Suppressor macrophage treated with lipopolysaccharide for 1 hour (primary cell): ENCODE data around the gene HDAC7.

Source experiments
- DNase-seq, 3 donors: peaks; one replicate each; pipeline ENCODE4 v3.0.0-alpha.2; 2020 to 2022

HDAC7 gene

DNA sequence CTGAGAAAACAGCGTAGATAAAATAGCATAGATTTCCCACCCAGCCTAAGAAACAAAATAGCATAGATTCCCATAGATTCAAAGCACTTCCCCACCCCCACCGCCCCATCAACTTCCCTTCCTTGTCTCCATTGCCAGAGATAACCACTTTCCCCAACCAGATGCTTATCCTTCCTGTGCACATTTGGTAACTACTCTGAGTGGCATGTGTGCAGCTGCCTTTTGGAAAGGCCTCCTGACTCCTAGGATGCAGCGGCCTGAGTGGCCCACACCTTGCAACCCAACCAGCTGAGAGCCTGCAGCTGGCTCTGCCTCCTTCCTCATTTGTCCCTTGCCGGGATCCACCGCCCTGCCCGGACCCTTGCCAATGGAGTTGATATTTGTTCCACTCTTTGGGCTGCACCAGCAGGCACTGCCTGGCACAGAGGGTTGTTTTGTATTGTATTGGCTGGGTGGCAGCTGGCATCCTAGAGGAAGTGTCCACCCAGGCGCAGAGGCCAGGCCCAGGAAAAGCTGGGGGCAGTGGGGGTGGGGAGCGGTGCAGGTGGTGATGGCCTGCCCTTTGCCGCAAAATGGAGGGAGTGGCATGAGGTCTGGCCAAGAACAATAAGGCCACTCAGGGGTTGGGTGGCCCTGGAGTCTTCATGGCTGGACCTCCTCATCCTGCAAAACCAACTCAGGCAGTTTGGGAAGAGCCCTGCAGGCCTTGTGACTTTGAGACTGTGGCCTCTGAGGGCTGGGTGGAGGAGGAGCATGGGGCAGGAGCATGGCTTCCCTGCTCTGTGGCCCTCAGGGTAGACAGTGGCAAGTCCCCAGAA lies 41.8 kb downstream of the HDAC7 start:
- DNase-seq = peak; percentile 25 to 51 (median 45)

DNA sequence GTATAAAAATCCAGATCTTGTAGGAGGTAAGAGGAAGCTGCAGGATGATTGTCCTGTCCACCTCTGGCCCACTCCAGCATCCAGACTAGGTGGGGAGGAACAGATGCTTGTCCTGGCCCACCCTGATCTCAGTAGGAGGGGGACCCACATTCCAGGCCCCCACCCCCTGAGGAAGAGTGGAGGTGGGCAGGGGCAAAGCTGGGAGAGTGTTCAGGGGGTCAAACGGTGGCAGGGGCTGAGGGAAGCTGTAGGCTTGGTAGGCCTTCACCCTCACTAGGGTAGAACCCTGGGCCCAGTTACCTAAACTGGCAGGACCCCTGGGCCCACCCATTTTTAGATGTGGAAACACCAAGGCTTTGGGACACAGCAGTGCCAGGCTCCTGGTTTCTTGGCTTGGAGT lies 42.6 kb downstream of the HDAC7 start:
- no peak for DNase-seq

DNA sequence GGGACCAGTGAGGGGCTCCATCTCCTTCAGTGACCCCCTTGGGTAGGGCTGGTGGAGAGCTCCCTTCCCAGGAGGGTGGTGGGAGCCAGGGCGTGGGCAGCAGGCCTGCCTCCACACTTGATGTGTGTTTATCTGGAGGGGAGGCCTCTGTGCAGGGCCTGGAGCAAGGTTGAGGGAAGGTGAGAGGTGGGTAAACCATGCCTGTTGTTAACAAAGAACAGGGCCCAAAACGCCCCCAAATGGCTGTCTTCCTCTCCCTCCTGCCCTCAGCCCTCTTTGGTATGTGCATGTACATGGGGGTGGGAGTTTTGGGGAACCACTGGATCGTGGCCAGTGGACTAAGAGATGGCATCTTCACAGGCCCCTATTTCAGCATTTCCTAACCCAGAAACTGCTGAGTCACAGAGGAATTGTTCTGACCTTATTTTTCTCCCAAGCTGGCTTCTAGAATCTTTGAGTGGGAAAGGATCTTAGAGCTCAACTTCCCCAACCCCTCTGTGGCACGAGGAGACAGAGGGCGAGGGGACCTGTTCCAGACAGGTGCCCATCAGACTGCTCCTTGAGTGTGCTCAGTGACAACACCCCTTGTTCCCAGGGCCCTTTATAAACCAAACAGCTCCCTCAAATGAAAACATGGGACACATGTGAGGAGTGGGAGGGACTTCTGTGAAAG lies 43.1 kb downstream of the HDAC7 start:
- DNase-seq = peak; percentile 66 to 70 (median 69)

DNA sequence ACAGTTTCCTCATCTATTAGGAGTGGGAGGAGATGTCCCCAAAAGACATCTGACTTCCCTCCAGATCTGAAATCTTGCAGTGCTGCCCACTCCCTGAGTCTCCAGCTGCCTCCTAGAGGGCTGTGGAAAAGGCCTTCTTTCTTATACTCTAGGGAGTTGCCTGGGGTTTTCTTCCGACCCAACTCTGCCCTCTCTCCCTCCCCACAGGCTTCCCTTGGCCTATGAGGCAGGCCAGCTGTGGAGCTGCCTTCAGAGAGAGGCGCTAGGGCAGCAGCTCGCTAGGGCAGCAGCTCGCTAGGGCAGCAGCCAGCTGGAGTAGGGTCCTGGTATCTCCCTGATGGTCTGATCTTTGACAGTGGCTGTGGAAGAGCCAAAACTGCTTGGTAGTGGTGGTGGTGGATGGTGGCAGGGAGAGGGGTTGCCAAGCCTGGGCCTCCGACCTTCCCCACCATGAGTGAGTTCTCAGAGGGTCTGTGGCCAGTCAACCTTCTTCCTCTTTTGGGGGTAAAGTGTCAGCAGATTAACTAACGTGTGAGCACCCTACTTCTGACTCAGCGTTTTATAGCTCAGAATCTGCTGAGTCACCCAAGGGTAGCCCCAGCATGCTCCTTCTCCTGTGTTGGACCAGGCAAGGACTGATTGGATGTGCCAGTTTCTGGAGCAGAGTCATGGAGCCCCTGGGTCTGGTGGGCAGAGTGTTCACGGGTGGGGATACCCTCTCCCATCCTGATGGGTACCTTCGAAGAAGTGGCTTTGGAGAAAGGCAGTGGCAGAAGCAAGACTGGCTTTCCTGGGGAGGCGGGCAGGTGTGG lies 44.4 kb downstream of the HDAC7 start:
- peak; percentile 84 to 88 (median 87) for DNase-seq

DNA sequence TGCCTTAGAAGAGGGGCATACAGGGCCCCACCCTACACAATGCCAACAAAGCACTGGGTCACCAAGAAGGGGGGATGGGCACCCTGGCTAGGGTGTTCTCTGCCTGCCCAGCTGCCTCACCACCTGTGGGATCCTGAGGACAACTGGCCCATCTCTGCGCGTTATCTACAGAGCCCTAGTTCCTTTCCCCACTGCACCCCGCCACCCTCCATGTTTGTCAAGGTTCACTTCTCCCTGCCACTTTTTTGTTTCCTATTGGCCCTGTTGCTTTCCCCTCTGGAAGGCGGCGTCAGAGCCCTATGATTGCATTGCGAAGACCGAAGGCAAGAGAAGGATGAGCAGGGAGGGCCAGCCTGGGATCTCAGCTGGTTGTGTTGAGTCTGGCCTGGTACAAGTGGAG lies 45.0 kb downstream of the HDAC7 start:
- peak in 1 of 3 donors; percentile 34 for DNase-seq

DNA sequence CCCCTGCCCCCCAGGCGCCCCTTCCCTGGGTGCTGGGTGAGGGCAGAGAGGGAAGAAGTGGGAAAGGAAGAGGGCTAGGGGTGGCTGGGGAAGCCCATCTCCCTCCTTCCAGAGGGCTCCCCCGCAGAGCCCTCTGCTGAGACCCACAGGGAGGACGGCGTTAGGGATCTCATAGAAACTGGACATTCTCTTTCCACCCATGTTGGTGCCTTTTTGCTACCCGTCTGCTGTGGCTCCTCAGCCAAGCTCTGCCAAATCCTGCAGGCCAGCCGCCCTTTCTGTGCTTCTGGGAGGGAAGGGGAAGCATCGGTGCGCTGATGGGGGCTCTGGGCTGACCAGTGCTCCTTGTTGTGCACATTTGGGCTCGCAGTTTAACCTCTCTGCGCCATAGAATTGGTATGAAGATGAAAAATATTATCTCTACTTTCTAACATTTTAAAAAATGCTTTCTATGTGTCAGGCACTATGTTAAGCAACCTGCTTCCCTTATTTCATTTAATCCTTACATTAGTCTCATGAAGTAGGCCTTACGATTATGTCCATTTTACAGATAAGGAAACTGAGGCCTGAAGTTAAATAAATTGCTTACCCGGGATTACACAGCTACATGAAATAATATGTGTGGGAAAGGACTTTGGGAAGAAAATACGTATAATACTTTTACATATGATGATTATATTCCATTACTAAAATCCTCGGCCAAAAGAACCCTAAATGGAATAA lies 45.7 kb downstream of the HDAC7 start:
- peak in 1 of 3 donors; percentile 29 for DNase-seq

DNA sequence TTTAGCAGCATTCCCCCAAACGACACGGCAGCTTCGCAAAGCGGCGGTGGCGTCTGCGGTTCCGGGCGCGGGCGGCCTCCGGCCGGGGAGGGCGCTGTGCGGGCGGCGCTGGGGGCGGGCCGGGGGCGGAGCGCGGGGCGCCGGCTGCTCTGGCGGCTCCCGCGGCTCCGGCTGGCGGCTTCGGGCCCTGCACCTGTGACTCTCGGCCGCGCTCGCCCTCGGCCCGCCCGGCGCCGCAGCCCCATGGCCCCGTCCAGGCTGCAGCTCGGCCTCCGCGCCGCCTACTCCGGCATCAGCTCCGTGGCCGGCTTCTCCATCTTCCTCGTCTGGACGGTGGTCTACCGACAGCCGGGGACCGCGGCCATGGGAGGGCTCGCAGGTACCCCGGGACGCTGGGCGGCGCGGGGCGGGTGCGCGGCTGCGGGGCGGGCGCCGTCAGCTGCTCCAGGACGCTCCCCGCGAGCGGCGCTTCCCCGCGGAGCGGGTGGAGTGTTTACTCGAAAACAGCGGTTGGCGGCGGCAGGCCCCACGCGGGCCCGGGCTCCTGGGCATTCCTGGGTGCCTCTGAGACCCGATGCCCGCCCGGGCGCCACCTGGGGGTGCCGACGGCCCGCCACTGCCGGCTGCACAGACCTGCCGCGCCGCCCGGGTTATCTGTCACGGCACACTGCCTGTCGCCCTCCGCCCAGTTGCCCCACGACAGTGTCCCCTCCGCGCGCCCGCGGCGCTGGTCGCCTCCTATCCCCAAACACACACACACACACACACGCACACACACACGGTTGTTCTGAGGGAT lies 46.4 kb downstream of the HDAC7 start, which contains the start of gene SLC48A1:
Gene SLC48A1 (plus strand): TSS at position 177 of the 796 bp plus-strand sequence. CDS start 67 bp downstream, at position 244.
- DNase-seq = peak; percentile 59 to 88 (median 73)

DNA sequence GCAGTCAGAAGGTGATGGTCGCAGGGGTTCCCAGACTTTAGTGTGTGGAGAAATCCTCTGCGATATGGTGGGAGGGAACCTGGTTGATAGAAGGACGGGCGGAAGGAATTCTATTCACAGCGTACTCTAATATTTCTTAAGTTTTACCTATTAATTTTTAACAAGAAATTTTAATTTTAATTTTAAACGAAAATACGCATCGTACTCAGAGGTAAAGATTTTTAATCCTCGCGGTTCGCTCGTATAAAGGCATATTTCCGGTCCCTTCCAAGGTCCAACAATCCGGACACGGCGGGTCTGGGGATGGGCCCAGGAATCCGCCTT lies 47.0 kb downstream of the HDAC7 start:
- no peak for DNase-seq

GRCh38 chr12:47772094-47772660 lies 47.5 kb downstream of the HDAC7 start:
- DNase-seq = no peak

DNA sequence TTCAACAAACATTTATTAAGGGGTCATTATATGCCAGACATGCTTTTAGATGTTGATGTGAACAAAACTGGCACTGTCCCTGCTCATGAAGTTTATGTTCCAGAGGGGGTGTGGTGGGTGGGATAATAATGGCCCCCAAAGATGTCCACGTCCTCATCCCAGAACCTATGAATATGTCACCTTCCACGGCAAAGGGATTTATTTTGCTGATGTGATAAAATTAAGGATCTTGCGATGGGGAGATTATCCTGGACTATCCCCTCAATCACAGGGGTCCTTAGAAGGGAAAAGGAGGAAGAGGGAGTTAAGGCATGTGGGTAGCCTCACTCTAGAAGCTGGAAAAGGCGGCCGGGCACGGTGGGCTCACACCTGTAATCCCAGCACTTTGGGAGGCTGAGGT lies 48.4 kb downstream of the HDAC7 start:
- no peak for DNase-seq

- peak; percentile 54 to 85 (median 70) for DNase-seq
These were observed 49.5 kb downstream of the HDAC7 start for GRCh38 chr12:47770086-47770726.

- no peak for DNase-seq
These were observed 50.2 kb downstream of the HDAC7 start for GRCh38 chr12:47769234-47770085.

- DNase-seq = no peak
These were observed 51.3 kb downstream of the HDAC7 start for GRCh38 chr12:47768323-47768811.

DNA sequence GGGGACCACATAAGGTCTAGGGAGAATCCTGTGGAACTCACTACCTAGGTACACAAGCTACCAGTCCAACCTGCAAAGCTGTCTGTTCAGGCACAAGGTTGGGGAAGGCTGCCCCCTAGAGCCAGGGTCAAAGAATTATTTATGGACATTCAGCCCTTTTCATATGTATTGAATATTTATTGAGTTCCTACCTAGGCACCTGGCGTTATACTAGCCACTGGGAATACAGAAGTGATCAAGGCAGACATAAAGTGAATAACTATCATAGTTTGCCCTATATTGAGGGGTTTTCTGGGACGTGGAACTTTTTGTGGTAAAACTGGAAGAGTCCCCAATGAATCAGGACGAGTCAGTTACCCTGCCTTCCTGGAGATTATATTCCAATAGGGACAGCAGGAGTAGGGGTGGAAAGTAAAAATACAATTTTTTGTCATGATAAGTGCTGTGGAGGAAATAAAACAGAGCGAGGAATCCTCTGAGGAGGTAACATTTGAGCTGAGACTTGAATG lies 52.4 kb downstream of the HDAC7 start:
- DNase-seq = peak; percentile 62 to 71 (median 68)

DNA sequence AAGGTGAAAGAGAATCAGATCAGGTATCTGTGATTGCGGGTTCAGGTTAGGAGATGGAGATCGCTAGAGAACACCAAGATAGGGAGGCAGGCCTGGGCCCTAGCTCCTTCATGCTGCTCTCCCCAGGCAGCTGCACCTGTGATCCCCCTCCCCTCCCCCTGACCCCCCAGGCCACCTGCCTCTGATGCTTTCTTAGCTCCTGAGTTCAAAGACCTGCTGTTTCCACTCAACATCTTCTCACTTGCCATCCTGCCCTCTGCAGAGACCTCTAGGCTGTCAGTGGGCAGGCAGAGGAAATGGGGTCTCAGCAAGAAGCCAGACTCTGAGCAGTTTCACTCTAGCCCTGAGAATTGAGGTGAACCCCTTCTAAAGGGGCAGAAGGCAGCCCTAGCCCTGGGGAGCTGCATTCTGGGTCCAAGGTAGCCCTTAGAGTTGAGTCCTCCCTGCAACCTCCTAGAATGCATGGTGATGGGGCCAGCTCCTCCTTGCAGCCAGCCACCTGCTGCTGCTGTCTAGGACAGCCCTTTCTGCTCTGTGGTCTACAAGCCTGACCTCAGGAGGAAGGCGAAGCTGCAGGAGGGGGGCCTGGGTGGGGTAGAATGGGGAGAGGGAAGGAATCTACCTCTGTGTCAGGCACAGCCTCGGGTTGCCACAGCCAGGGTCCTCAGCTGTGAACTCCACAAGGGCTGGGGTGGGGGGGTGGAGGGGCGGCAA lies 53.0 kb downstream of the HDAC7 start:
- no peak for DNase-seq

- DNase-seq = peak in 2 of 3 donors; percentile 44 to 52
These were observed 56.0 kb downstream of the HDAC7 start for GRCh38 chr12:47763481-47764346.

DNA sequence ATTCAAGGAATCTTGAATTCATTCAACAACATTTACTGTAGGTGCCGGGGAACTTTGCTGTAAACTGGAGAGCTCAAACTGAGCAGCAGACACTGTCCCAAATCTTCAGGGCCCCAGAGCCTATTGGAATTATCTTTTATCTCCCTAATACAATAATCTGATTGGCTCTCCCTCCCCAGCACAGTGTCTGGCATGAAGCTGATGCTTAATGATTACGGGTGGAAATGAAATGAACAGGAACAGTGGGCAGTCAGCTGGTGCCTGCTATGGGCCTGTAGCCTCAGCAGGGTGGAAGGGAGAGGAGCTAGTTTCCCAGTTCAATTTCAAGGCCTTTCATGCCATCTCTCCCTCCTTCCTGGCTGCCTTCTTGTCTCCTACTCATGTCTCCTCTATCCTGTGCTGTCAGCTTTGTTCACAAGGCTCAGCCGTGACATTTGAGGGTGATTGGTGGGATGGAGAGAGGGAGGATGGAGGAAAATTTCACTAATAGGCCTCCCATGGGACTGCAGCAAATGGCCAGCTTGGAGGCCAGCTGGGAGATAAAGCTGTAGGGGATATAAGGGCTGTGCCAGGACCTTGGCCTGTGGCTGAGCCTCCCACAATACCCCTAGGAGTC lies 56.7 kb downstream of the HDAC7 start:
- no peak for DNase-seq
